HCT116 (cell line): ENCODE data around the gene OR11G2. TPM values are rescaled to one million over a fixed set of nuclear protein-coding genes. Genes with fewer than 3 reads are reported as not detected.

Source experiments
- ATAC-seq: fragments of 200-7000 bp; cut with Tn5 transposase; 2 replicates; pipeline ENCODE4 v1.9.1; 2020; ENCODE audit warnings: mild to moderate bottlenecking, moderate library complexity
- BruUV-seq: library from RNA; stranded (reverse); fragments of 400-500 nt; replicated peaks from 2 replicates; lab custom pipeline; 2021; lab: Mats Ljungman, UMichigan
- CTCF ChIA-PET: fragments of 300-600 bp; sonication (Branson Sonifier 250); formaldehyde crosslinking; loops from one replicate; lab custom pipeline; 2021; ENCODE audit warnings: antibody characterized with exemption; lab: Charles Lee
- POLR2A ChIA-PET: fragments of 300-600, 350-600 bp; sonication (Branson Sonifier 250); formaldehyde crosslinking; loops from one replicate; lab custom pipeline; 2021; ENCODE audit warnings: antibody characterized with exemption; lab: Charles Lee
- RAD21 ChIA-PET, 2 experiments: fragments of 300-600 bp; sonication (Branson Sonifier 250); formaldehyde crosslinking; loops; one replicate each; lab custom pipeline; 2023; ENCODE audit warnings: low total read pairs in 2 of 2; ENCODE audit not compliant: uncharacterized antibody in 2 of 2, unreplicated experiment in 2 of 2, low non-redundant PET in 1 of 2; lab: Charles Lee
- DNase-seq: peaks from one replicate; pipeline ENCODE4 v3.0.0-alpha.2; 2010; ENCODE audit warnings: low read depth, low spot score
- H2AFZ ChIP-seq: fragments of 200-600 bp; shearing (Covaris generic), sonication (generic); 2 replicates; pipeline ENCODE4 v1.6.1; 2017; ENCODE audit warnings: low read depth, mixed run types, mixed read lengths, antibody characterized with exemption, low read length; ENCODE audit not compliant: poor library complexity, severe bottlenecking
- H3K27ac ChIP-seq: 2 replicates; pipeline ENCODE4 v1.5.1; 2012; ENCODE audit warnings: low read depth, low read length
- H3K27me3 ChIP-seq: fragments of 200-600 bp; sonication (generic); 2 replicates; pipeline ENCODE4 v1.6.1; 2016; ENCODE audit warnings: mixed run types, low read length, mixed read lengths; ENCODE audit not compliant: insufficient read depth
- H3K36me3 ChIP-seq, 2 experiments: fragments of 200-500 bp in 1 of 2; fragments of 200-600 bp in 1 of 2; sonication (Bioruptor generic) in 1 of 2; sonication (generic) in 1 of 2; 2 replicates each; pipeline versions ENCODE4 v1.5.1 to v1.6.1; 2014 to 2016; ENCODE audit warnings: low read length in 2 of 2, inconsistent platforms in 1 of 2, mixed read lengths in 1 of 2, mixed run types in 1 of 2; ENCODE audit not compliant: insufficient read depth in 2 of 2, control insufficient read depth in 1 of 2
- H3K4me1 ChIP-seq, 2 experiments: fragments of 200-600 bp in 1 of 2; sonication (generic) in 1 of 2; 2 replicates each; pipeline versions ENCODE4 v1.5.1 to v1.6.1; 2012 to 2017; ENCODE audit warnings: low read length in 2 of 2, inconsistent platforms in 1 of 2, mild to moderate bottlenecking in 1 of 2, mixed read lengths in 1 of 2, mixed run types in 1 of 2, moderate library complexity in 1 of 2; ENCODE audit not compliant: insufficient read depth in 2 of 2, control insufficient read depth in 1 of 2
- H3K4me2 ChIP-seq: fragments of 200-600 bp; sonication (generic); 2 replicates; pipeline ENCODE4 v1.6.1; 2017; ENCODE audit warnings: mixed run types, low read length, mixed read lengths
- H3K4me3 ChIP-seq, 2 experiments: fragments of 200-600 bp in 1 of 2; sonication (generic) in 1 of 2; replicated peaks in 1 of 2; 2 replicates each; pipeline ENCODE4 v1.5.1; 2011 to 2016; ENCODE audit warnings: low read length in 2 of 2, control low read depth in 1 of 2, low read depth in 1 of 2, mild to moderate bottlenecking in 1 of 2, mixed read lengths in 1 of 2, mixed run types in 1 of 2
- H3K79me2 ChIP-seq: fragments of 200-600 bp; sonication (generic); 2 replicates; pipeline ENCODE4 v1.6.1; 2017; ENCODE audit warnings: mild to moderate bottlenecking, mixed run types, low read length, moderate library complexity, mixed read lengths; ENCODE audit not compliant: insufficient read depth
- H3K9ac ChIP-seq: fragments of 200-600 bp; sonication (generic); 2 replicates; pipeline ENCODE4 v1.6.1; 2016; ENCODE audit warnings: low read length, mixed read lengths
- H3K9me2 ChIP-seq: fragments of 200-600 bp; sonication (generic), shearing (Covaris generic); 2 replicates; pipeline ENCODE4 v1.6.1; 2017; ENCODE audit warnings: mixed run types, mild to moderate bottlenecking, moderate library complexity; ENCODE audit not compliant: insufficient read depth
- H3K9me3 ChIP-seq, 2 experiments: fragments of 200-500 bp in 1 of 2; fragments of 200-600 bp in 1 of 2; sonication (Bioruptor generic) in 1 of 2; sonication (generic) in 1 of 2; 2 replicates each; pipeline ENCODE4 v1.6.1; 2014 to 2017; ENCODE audit warnings: low read length in 2 of 2, mixed read lengths in 2 of 2, inconsistent platforms in 1 of 2, low read depth in 1 of 2, mild to moderate bottlenecking in 1 of 2, mixed run types in 1 of 2, moderate library complexity in 1 of 2; ENCODE audit not compliant: control insufficient read depth in 1 of 2, insufficient read depth in 1 of 2
- H4K20me1 ChIP-seq: fragments of 200-600 bp; sonication (generic), shearing (Covaris generic); 2 replicates; pipeline ENCODE4 v1.6.1; 2017; ENCODE audit warnings: mixed run types, mild to moderate bottlenecking, moderate library complexity; ENCODE audit not compliant: insufficient read depth
- CEBPB ChIP-seq: IDR thresholded peaks from 2 replicates; pipeline ENCODE4 v1.6.1; 2012; ENCODE audit warnings: low read depth
- EGR1 ChIP-seq: IDR thresholded peaks from 2 replicates; pipeline ENCODE4 v1.6.1; 2012; ENCODE audit warnings: low read depth
- EZH2 ChIP-seq: fragments of 200-600 bp; sonication (generic); IDR thresholded peaks from 2 replicates; pipeline ENCODE4 v1.6.1; 2017; ENCODE audit warnings: antibody characterized with exemption, mixed run types
- EZH2phosphoT487 ChIP-seq: fragments of 200-600 bp; IDR thresholded peaks from 2 replicates; pipeline ENCODE4 v1.6.1; 2018; ENCODE audit warnings: antibody characterized with exemption, borderline replicate concordance
- FOSL1 ChIP-seq: IDR thresholded peaks from 2 replicates; pipeline ENCODE4 v1.6.1; 2012; ENCODE audit warnings: low read depth
- JUND ChIP-seq: IDR thresholded peaks from 2 replicates; pipeline ENCODE4 v1.6.1; 2012
- MAX ChIP-seq: IDR thresholded peaks from 2 replicates; pipeline ENCODE4 v1.6.1; 2012
- POLR2A ChIP-seq: IDR thresholded peaks from 2 replicates; pipeline ENCODE4 v1.7.0; 2011; ENCODE audit warnings: borderline replicate concordance; ENCODE audit not compliant: insufficient read depth, insufficient read length; ENCODE audit errors: extremely low read depth
- POLR2AphosphoS5 ChIP-seq: IDR thresholded peaks from 2 replicates; pipeline ENCODE4 v1.6.1; 2011; ENCODE audit warnings: mild to moderate bottlenecking, low read depth, low read length, moderate library complexity
- RAD21 ChIP-seq: IDR thresholded peaks from 2 replicates; pipeline ENCODE4 v1.6.1; 2012; ENCODE audit warnings: low read depth, mild to moderate bottlenecking
- SIN3A ChIP-seq: IDR thresholded peaks from 2 replicates; pipeline ENCODE4 v1.6.1; 2012; ENCODE audit warnings: low read depth
- SP1 ChIP-seq: IDR thresholded peaks from 2 replicates; pipeline ENCODE4 v1.6.1; 2012; ENCODE audit warnings: low read depth
- TCF7L2 ChIP-seq: IDR thresholded peaks from 2 replicates; pipeline ENCODE4 v1.7.0; 2011; ENCODE audit warnings: borderline replicate concordance, inconsistent platforms; ENCODE audit not compliant: insufficient read depth, insufficient read length; ENCODE audit errors: extremely low read depth
- YY1 ChIP-seq: IDR thresholded peaks from 2 replicates; pipeline ENCODE4 v1.6.1; 2011; ENCODE audit warnings: low read length, low read depth, moderate library complexity, mild to moderate bottlenecking; ENCODE audit not compliant: insufficient replicate concordance; ENCODE audit errors: extremely low read depth
- ZFX ChIP-seq: fragments of 450-650 bp; IDR thresholded peaks from 2 replicates; pipeline ENCODE4 v1.6.1; 2017
- intact Hi-C: fragments of 100-400 bp; cut with micrococcal nuclease; formaldehyde crosslinking; loops from 2 replicates; pipeline ENCODE4 v1.10.0; 2022
- total RNA-seq: library from RNA; stranded (reverse); gene quantifications from one replicate; pipeline ENCODE4 v1.2.1, GENCODE V29; 2021; ENCODE audit not compliant: unreplicated experiment
- TF ChIP-seq, protein P1 (sequence below): IDR thresholded peaks from 2 replicates; pipeline ENCODE4 v1.6.1; 2012
- TF ChIP-seq, protein P2 (sequence below), 3 experiments: fragments of 200-600 bp in 1 of 3; sonication (generic) in 1 of 3; IDR thresholded peaks in 2 of 3; conservative IDR thresholded peaks in 1 of 3; 2 replicates each; pipeline ENCODE4 v1.5.1; 2012 to 2017; ENCODE audit warnings: low read depth in 2 of 3, low read length in 2 of 3, antibody characterized with exemption in 1 of 3, borderline replicate concordance in 1 of 3, control low read depth in 1 of 3, mild to moderate bottlenecking in 1 of 3, mixed read lengths in 1 of 3, mixed run types in 1 of 3, moderate library complexity in 1 of 3; ENCODE audit not compliant: insufficient read depth in 1 of 3
- TF ChIP-seq, protein P3 (sequence below): IDR thresholded peaks from 2 replicates; pipeline ENCODE4 v1.6.1; 2011; ENCODE audit warnings: mild to moderate bottlenecking, low read length, moderate library complexity; ENCODE audit not compliant: insufficient replicate concordance; ENCODE audit errors: extremely low read depth

The OR11G2 gene
- total RNA-seq, 1 experiment from 2014 or later: not detected

GRCh38 chr14:20180486-20180885, 10.2 kb upstream of the OR11G2 start:
- ATAC-seq: no peak
- Histone ChIP-seq H3K27ac (no peak overlapping the region), H3K79me2 (no peaks in the 10 kb centered on the region), H3K36me3 (no peaks in the 10 kb centered on the region), H3K9me3 (no peaks in the 10 kb centered on the region)
- CTCF ChIA-PET: no interaction called here
- intact Hi-C loops: no loop called here
- TF ChIP-seq, protein P1, sequence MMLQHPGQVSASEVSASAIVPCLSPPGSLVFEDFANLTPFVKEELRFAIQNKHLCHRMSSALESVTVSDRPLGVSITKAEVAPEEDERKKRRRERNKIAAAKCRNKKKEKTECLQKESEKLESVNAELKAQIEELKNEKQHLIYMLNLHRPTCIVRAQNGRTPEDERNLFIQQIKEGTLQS: no peak
- TF ChIP-seq SIN3A (no peak), EZH2 (no peak), MAX (no peak), FOSL1 (no peak), EZH2phosphoT487 (no peak), YY1 (no peak), POLR2A (no peak), JUND (no peak), SP1 (no peak), TCF7L2 (no peak), ZFX (no peak), EGR1 (no peak), RAD21 (no peak), CEBPB (no peak), POLR2AphosphoS5 (no peak)
- TF ChIP-seq, protein P2, sequence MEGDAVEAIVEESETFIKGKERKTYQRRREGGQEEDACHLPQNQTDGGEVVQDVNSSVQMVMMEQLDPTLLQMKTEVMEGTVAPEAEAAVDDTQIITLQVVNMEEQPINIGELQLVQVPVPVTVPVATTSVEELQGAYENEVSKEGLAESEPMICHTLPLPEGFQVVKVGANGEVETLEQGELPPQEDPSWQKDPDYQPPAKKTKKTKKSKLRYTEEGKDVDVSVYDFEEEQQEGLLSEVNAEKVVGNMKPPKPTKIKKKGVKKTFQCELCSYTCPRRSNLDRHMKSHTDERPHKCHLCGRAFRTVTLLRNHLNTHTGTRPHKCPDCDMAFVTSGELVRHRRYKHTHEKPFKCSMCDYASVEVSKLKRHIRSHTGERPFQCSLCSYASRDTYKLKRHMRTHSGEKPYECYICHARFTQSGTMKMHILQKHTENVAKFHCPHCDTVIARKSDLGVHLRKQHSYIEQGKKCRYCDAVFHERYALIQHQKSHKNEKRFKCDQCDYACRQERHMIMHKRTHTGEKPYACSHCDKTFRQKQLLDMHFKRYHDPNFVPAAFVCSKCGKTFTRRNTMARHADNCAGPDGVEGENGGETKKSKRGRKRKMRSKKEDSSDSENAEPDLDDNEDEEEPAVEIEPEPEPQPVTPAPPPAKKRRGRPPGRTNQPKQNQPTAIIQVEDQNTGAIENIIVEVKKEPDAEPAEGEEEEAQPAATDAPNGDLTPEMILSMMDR (IDR thresholded peaks at IDR 0.05 in 2 of 3, conservative IDR thresholded peaks at IDR 0.05 in 1 of 3; ENCODE audit: borderline replicate concordance in 1 of 3, insufficient read depth in 1 of 3, low read depth in 2 of 3, low read length in 2 of 3): no peak
- TF ChIP-seq, protein P3, sequence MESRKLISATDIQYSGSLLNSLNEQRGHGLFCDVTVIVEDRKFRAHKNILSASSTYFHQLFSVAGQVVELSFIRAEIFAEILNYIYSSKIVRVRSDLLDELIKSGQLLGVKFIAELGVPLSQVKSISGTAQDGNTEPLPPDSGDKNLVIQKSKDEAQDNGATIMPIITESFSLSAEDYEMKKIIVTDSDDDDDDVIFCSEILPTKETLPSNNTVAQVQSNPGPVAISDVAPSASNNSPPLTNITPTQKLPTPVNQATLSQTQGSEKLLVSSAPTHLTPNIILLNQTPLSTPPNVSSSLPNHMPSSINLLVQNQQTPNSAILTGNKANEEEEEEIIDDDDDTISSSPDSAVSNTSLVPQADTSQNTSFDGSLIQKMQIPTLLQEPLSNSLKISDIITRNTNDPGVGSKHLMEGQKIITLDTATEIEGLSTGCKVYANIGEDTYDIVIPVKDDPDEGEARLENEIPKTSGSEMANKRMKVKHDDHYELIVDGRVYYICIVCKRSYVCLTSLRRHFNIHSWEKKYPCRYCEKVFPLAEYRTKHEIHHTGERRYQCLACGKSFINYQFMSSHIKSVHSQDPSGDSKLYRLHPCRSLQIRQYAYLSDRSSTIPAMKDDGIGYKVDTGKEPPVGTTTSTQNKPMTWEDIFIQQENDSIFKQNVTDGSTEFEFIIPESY: no peak
- TF ChIP-seq, all 23 proteins: peak for 0
- Histone ChIP-seq H3K27me3 (no peaks in the 10 kb centered on the region), H4K20me1 (no peaks in the 10 kb centered on the region), H3K9ac (no peak overlapping the region), H3K9me2 (no peaks in the 10 kb centered on the region), H3K4me2 (no peak overlapping the region), H3K4me3 (no peak overlapping the region), H2AFZ (no peak overlapping the region), H3K4me1 (no peaks in the 10 kb centered on the region)
- no TSS peak for BruUV-seq
- DNase-seq: no peak
- RAD21 ChIA-PET: no interaction called here
- POLR2A ChIA-PET: no interaction called here
